GM12878 (cell line): ENCODE results near the gene SARS2. TPM values are rescaled to one million over a fixed set of nuclear protein-coding genes. Genes with fewer than 3 reads are reported as not detected.

Experiments used
- ATAC-seq: fragments of 200-7000 bp; cut with Tn5 transposase; 3 replicates; pipeline ENCODE4 v1.9.1; 2020; ENCODE audit warnings: mild to moderate bottlenecking, moderate library complexity
- BruUV-seq: library from RNA; stranded (reverse); fragments of 400-500 nt; replicated peaks from 2 replicates; lab custom pipeline; 2021; lab: Mats Ljungman, UMichigan
- CTCF ChIA-PET: fragments of 300-600 bp; sonication (Branson Sonifier 250); formaldehyde crosslinking; extraction: SDS; loops from one replicate; lab custom pipeline; 2021; ENCODE audit warnings: inconsistent platforms; lab: Yijun Ruan, JAX
- POLR2A ChIA-PET: fragments of 350-600 bp; formaldehyde crosslinking; extraction: SDS; loops from one replicate; lab custom pipeline; 2021; ENCODE audit warnings: inconsistent platforms; lab: Charles Lee
- RAD21 ChIA-PET: fragments of 300-600 bp; sonication (Branson Sonifier 250); formaldehyde crosslinking; loops from one replicate; lab custom pipeline; 2023; ENCODE audit warnings: antibody characterized with exemption; ENCODE audit not compliant: unreplicated experiment; lab: Charles Lee
- SMC1A ChIA-PET: fragments of 300-600 bp; sonication (Branson Sonifier 250); formaldehyde crosslinking; loops from one replicate; lab custom pipeline; 2023; ENCODE audit not compliant: unreplicated experiment, uncharacterized antibody; lab: Charles Lee
- DNase-seq: peaks from one replicate; pipeline ENCODE4 v3.0.0-alpha.2; 2011; ENCODE audit warnings: low read depth, low spot score
- FAIRE-seq: peaks from 3 replicates; lab custom pipeline; 2011; peaks lifted over from hg19 to GRCh38; lab: Jason Lieb, UNC
- H2AFZ ChIP-seq: 2 replicates; pipeline ENCODE4 v1.6.0; 2011; ENCODE audit warnings: low read depth, low read length, control low read depth; ENCODE audit not compliant: control insufficient read depth
- H3K27ac ChIP-seq: 2 replicates; pipeline ENCODE4 v1.5.1; 2011; ENCODE audit warnings: control low read depth; ENCODE audit not compliant: control insufficient read depth, insufficient read depth
- H3K27me3 ChIP-seq, 2 experiments: replicated peaks in 1 of 2; 2 replicates each; pipeline versions ENCODE4 v1.6.0 to v1.6.1; 2011; ENCODE audit warnings: low read length in 1 of 2; ENCODE audit not compliant: control insufficient read depth in 2 of 2, insufficient read depth in 2 of 2
- H3K36me3 ChIP-seq, 2 experiments: 2 replicates each; pipeline ENCODE4 v1.5.1; 2011; ENCODE audit warnings: low read length in 1 of 2; ENCODE audit not compliant: control insufficient read depth in 2 of 2, insufficient read depth in 2 of 2
- H3K4me1 ChIP-seq: 2 replicates; pipeline ENCODE4 v1.6.1; 2011; ENCODE audit warnings: mild to moderate bottlenecking, low read length, moderate library complexity, mixed read lengths; ENCODE audit not compliant: control insufficient read depth, insufficient read depth
- H3K4me2 ChIP-seq: 2 replicates; pipeline ENCODE4 v1.6.0; 2011; ENCODE audit warnings: control low read depth; ENCODE audit not compliant: control insufficient read depth, insufficient read depth
- H3K4me3 ChIP-seq: fragments of 200-600 bp; sonication (generic); 2 replicates; pipeline ENCODE4 v1.5.1; 2016
- H3K79me2 ChIP-seq: 2 replicates; pipeline ENCODE4 v1.6.0; 2011; ENCODE audit warnings: low read length; ENCODE audit not compliant: control insufficient read depth, insufficient read depth
- H3K9ac ChIP-seq: 2 replicates; pipeline ENCODE4 v1.8.0; 2011; ENCODE audit warnings: low read length, control low read depth, mixed read lengths; ENCODE audit not compliant: control insufficient read depth, insufficient read depth
- H3K9me3 ChIP-seq: replicated peaks from 3 replicates; pipeline ENCODE4 v1.5.1; 2011; ENCODE audit warnings: mild to moderate bottlenecking, low read length; ENCODE audit not compliant: control insufficient read depth, insufficient read depth
- H4K20me1 ChIP-seq: 2 replicates; pipeline ENCODE4 v1.6.0; 2011; ENCODE audit not compliant: control insufficient read depth, insufficient read depth
- CBFB ChIP-seq: IDR thresholded peaks from 2 replicates; pipeline ENCODE4 v1.6.1; 2016; ENCODE audit warnings: antibody characterized with exemption, low read depth
- CREM ChIP-seq: IDR thresholded peaks from 2 replicates; pipeline ENCODE4 v1.6.1; 2014; ENCODE audit warnings: antibody characterized with exemption, low read depth
- E2F8 ChIP-seq: fragments of 450-650 bp; IDR thresholded peaks from 2 replicates; pipeline ENCODE4 v1.6.1; 2018; ENCODE audit warnings: mild to moderate bottlenecking, low read depth, moderate library complexity; ENCODE audit not compliant: partially characterized antibody
- HDAC6 ChIP-seq: fragments of 200-600 bp; sonication (generic); IDR thresholded peaks from one replicate; pipeline ENCODE4 v1.8.0; 2017; ENCODE audit warnings: antibody characterized with exemption; ENCODE audit not compliant: unreplicated experiment
- MEF2B ChIP-seq: fragments of 450-650 bp; IDR thresholded peaks from 2 replicates; pipeline ENCODE4 v1.6.1; 2018; ENCODE audit warnings: mild to moderate bottlenecking, moderate library complexity; ENCODE audit not compliant: partially characterized antibody, poor library complexity, severe bottlenecking
- POLR2AphosphoS5 ChIP-seq: IDR thresholded peaks from 2 replicates; pipeline ENCODE4 v1.6.1; 2011; ENCODE audit warnings: mild to moderate bottlenecking, low read length, inconsistent platforms
- POU2F2 ChIP-seq: IDR thresholded peaks from 3 replicates; pipeline ENCODE4 v1.6.1; 2011; ENCODE audit warnings: low read depth, mild to moderate bottlenecking, low read length, borderline replicate concordance
- RUNX3 ChIP-seq: IDR thresholded peaks from 2 replicates; pipeline ENCODE4 v1.6.1; 2012; ENCODE audit warnings: low read length, inconsistent platforms
- SIX5 ChIP-seq: IDR thresholded peaks from 2 replicates; pipeline ENCODE4 v1.6.1; 2011; ENCODE audit warnings: mild to moderate bottlenecking, low read depth, low read length, moderate library complexity; ENCODE audit not compliant: severe bottlenecking
- SREBF2 ChIP-seq: IDR thresholded peaks from 2 replicates; pipeline ENCODE4 v1.6.1; 2012; ENCODE audit warnings: mild to moderate bottlenecking, low read length
- STAT3 ChIP-seq: IDR thresholded peaks from 2 replicates; pipeline ENCODE4 v1.6.1; 2011; ENCODE audit warnings: low read depth, low read length, improper control_type of control experiment
- TCF3 ChIP-seq: IDR thresholded peaks from 2 replicates; pipeline ENCODE4 v1.6.1; 2012; ENCODE audit warnings: low read depth, mild to moderate bottlenecking, low read length, borderline replicate concordance; ENCODE audit not compliant: insufficient read depth
- YY1 ChIP-seq: IDR thresholded peaks from 2 replicates; pipeline ENCODE4 v1.6.1; 2011; ENCODE audit warnings: low read depth, mild to moderate bottlenecking, low read length
- ZNF384 ChIP-seq: IDR thresholded peaks from 2 replicates; pipeline ENCODE4 v1.6.1; 2012; ENCODE audit warnings: low read depth, mild to moderate bottlenecking, low read length, improper control_type of control experiment, borderline replicate concordance
- WGBS: methylation state at CpG from one replicate; pipeline ENCODE4 v1.1.6; 2016; ENCODE audit warnings: low lambda C conversion rate; ENCODE audit not compliant: insufficient replicate concordance, insufficient coverage; ENCODE audit errors: missing lambda C conversion rate; 5-methylcytosine and 5-hydroxymethylcytosine counted together
- in situ Hi-C: fragments of 300-500 bp; cut with MboI; formaldehyde crosslinking; loops from 9 replicates; pipeline ENCODE4 v1.14.3; 2018; ENCODE audit warnings: mixed read lengths
- intact Hi-C: fragments of 100-400 bp; cut with micrococcal nuclease; formaldehyde crosslinking; loops from one replicate; pipeline ENCODE4 v1.14.2; 2022; ENCODE audit not compliant: unreplicated experiment
- polyA plus RNA-seq, 11 experiments: library from polyadenylated mRNA; depleted of rRNA in 4 of 11; unstranded in 6 of 11; stranded (reverse) in 5 of 11; fragments of >200 nt; fragmentation: Nextera tagmentation in 4 of 11; fragmentation: Illumina TruSeq in 1 of 11; extraction: Ambion mirVana in 4 of 11; extraction: Trizol in 1 of 11; gene quantifications; 1 replicate in 1 of 11; 2 replicates in 10 of 11; pipeline versions ENCODE4 v1.2.1 to v1.2.3, GENCODE V29; 2011 to 2016; ENCODE audit warnings: inconsistent platforms in 2 of 11, missing spikeins in 2 of 11, low read depth in 1 of 11
- total RNA-seq, 4 experiments: library from RNA; depleted of rRNA in 3 of 4; stranded (reverse); fragments of >200 nt in 3 of 4; fragmentation: Illumina TruSeq in 1 of 4; extraction: Trizol in 1 of 4; gene quantifications; 2 replicates each; pipeline versions ENCODE4 v1.2.1 to v1.2.3, GENCODE V29; 2013 to 2021
- TF ChIP-seq, protein P1 (sequence below): IDR thresholded peaks from 2 replicates; pipeline ENCODE4 v1.6.1; 2011; ENCODE audit warnings: borderline replicate concordance, low read depth, mild to moderate bottlenecking, moderate library complexity, mixed read lengths, low read length; ENCODE audit not compliant: insufficient read depth; ENCODE audit errors: extremely low read length

The SARS2 gene
- total and polyA plus RNA-seq, 10 of the 15 experiments (the other 5 are each of a cell fraction or from before 2014, with no cell fraction given), result 2.6 to 50.3 (median 27.5) TPM

DNA sequence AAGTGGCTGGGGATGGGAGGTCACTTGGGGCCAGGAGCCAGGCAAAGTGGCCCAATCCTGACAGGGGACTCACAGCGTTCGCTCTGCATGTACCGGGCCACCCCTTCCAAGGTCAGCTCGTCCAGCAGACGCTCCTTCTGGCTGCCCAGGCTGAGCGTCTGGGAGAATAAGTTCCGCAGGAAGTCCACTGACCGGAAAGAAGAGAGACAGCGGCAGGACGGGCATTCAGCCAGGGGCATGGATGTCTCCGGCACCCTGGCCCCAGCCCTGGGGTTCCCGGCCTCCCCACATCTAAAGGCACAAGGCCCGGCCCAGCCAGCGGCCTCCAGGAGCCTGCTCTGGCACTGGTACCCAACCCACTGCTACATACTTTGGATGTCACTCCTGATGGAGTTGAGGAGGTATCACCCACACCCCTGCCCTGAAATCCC, 37.2 kb downstream of the SARS2 start:
- POLR2A ChIA-PET, result no interaction called here
- intact Hi-C loops, result no loop called here
- Histone ChIP-seq H3K79me2 (no peaks in the 10 kb centered on the region), H4K20me1 (no peaks in the 10 kb centered on the region), H3K9ac (no peak overlapping the region), H3K4me1 (peaks cover 3% of the 10 kb centered on the region), H3K27me3 (no peaks in the 10 kb centered on the region), H3K27ac (no peak overlapping the region), H3K4me2 (no peak overlapping the region), H2AFZ (no peak overlapping the region)
- in situ Hi-C loops, result no loop called here
- BruUV-seq, result no TSS peak
- FAIRE-seq (no peak), DNase-seq (no peak)
- WGBS, result 90% methylated on average over 14 of the region's 14 CpGs
- SMC1A ChIA-PET, result no interaction called here
- RAD21 ChIA-PET, result no interaction called here
- TF ChIP-seq HDAC6 (no peak), RUNX3 (no peak), ZNF384 (no peak), SREBF2 (no peak), YY1 (no peak), STAT3 (no peak), POLR2AphosphoS5 (no peak), POU2F2 (no peak), TCF3 (no peak), E2F8 (no peak), MEF2B (no peak), SIX5 (no peak), CREM (no peak), CBFB (no peak)
- TF ChIP-seq, protein P1, sequence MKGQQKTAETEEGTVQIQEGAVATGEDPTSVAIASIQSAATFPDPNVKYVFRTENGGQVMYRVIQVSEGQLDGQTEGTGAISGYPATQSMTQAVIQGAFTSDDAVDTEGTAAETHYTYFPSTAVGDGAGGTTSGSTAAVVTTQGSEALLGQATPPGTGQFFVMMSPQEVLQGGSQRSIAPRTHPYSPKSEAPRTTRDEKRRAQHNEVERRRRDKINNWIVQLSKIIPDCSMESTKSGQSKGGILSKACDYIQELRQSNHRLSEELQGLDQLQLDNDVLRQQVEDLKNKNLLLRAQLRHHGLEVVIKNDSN, result no peak
- TF ChIP-seq, all 136 proteins: peak for 0
- ATAC-seq, result no peak
- CTCF ChIA-PET, result interaction anchor here (0.9 kb wide), 1 partner anchor 1530 kb away, joined by 3 read pairs; no protein-coding TSS in a partner anchor
- no peaks in the 10 kb centered on the region for H3K9me3 ChIP-seq
- H3K36me3 ChIP-seq, result no peaks in the 10 kb centered on the region; a peak in 1 of 4 replicates
- no peak overlapping the region for H3K4me3 ChIP-seq
